Hepatic stellate cell (primary cell): ENCODE data around the gene HNRNPA2B1.
"Not testable (repeated sequence)": the region's sequence is repeated elsewhere in the genome, so short reads cannot be mapped to it uniquely, and the experiment has no call there.

ENCODE experiments used
- DNase-seq: peaks from one replicate; pipeline ENCODE4 v3.0.0; 2011; ENCODE audit warnings: low spot score

The HNRNPA2B1 gene

DNA sequence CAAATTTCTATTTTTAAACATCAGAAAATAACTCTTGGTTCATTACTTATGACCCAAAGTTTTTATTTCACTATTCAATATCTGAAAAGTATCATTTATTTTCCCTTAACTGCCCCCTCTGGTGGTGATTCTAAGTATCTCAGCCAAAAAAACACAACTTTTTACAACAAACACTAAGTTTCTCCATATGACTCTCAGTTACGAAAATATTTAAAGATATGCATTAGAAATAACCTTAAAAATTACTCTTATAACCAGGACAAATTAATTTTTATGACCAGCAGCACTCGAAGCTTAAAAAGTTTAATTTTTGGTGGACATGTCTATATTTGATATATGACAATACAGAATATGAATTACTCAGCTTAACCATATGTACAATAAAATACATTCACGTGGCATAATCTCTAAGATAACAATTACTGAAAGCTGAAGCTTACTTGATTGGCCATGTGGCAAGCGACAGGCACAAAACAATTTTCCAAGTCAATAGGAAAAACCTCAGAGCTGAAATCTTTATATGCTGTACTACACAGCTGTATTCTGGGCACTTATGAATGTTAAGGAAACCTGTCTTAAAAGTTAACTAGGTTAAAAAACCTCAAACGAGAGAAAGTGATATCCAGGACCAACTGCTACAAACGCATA lies 2.3 kb downstream of the HNRNPA2B1 start:
- no peak for DNase-seq

DNA sequence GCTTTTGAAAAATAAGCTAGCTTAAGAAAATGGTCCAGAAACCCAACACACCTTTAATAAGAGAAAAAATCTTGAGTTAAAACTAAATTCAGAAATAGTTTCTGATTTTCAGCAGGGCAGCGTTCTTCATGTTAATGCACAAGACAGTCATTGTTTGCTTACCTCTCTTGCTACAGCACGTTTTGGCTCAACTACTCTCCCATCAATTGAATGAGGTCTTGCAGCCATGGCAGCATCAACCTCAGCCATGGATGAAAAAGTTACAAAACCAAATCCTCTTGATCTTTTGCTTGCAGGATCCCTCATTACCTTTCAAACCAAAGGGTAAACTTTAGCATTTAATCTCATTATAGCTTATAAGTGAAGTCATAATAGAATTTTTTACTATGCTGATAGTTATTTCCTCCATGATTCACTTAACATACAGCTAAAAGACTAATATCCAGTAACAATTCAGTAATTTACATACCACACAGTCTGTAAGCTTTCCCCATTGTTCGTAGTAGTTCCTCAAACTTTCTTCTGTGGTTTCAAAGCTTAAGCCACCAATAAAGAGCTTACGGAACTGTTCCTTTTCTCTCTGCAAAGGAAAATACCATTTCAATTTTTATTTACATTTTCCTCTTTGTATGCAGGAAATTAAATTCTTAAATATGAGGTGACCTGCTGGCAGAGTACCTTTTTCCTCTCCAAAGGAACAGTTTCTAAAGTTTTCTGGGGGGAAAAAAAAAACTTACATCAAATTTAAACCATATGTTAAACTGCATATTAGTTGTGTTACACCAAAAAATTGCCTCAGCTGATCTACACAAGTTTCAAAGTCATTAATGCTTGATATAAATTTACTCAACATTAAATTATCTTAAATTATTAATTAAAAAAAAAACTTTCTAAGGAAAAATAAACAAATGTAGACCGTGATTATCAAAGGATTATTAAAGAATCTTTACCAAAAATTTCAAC lies 3.1 kb downstream of the HNRNPA2B1 start:
- DNase-seq, result no peak

DNA sequence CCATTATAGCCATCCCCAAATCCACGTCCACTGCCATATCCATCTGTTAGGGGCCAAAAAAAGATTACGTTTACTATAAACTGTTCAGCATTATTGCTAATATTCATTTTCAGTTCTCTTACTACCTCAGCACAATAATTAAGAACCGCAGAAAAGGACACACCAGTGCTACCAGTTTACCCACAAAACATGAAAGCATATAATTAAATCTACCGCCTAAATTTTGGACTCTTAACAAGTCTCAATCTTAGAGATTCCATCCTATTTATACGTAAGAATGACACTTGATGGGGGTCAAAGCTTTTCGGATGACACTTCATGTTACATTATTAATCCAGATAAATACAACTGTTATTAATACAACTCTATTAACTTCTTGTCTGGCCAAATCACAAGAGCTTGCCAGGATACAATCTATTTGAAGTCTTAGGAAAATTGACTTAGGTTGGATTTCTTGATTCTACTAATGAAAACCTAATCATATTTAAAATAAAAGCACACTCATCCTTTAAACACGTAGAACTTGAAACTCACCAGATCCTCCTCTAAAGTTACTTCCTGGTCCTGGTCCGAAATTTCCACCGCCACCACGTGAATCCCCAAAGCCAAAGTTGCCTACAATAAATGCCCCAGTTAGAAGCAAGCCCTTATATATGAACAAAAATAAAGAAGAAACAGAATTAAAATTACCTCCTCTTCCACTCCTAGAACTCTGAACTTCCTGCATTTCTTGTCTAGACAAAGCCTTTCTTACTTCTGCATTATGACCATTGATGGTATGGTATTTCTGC lies 4.5 kb downstream of the HNRNPA2B1 start:
- DNase-seq, result no peak

DNA sequence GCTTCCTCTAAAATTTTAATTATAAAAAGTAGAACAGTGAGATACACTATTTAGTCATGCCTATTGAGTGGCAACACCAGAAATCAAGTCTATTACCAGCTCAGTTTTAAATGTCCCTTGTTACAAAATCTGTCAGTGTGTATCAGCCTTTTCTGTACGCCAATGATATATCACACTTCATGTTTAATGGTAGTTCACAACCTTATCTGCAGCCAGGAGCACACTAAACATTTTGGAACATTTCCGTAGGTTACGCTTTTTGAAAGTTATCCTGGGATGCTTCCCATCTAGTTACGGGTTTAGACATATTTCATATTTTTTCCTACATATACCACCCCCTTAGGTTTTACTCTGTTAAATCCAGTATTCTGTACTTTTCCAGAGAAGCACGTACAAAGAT lies 5.4 kb downstream of the HNRNPA2B1 start:
- no peak for DNase-seq

DNA sequence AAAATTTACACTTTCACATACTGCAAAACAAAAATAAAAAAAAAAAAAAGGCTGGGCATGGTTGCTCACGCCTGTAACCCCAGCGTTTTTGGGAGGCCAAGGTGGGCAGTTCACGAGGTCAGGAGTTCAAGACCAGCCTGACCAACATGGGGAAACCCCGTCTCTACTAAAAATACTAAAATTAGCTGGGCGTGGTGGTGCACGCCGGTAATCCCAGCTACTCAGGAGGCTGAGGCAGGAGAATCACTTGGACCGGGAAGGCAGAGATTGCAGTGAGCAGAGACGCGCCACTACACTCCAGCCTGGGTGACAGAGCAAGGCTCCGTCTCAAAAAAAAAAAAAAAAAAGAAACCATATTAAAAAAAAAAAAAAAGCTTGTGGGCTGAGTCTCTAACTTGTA lies 5.8 kb downstream of the HNRNPA2B1 start:
- not testable (repeated sequence) for DNase-seq

DNA sequence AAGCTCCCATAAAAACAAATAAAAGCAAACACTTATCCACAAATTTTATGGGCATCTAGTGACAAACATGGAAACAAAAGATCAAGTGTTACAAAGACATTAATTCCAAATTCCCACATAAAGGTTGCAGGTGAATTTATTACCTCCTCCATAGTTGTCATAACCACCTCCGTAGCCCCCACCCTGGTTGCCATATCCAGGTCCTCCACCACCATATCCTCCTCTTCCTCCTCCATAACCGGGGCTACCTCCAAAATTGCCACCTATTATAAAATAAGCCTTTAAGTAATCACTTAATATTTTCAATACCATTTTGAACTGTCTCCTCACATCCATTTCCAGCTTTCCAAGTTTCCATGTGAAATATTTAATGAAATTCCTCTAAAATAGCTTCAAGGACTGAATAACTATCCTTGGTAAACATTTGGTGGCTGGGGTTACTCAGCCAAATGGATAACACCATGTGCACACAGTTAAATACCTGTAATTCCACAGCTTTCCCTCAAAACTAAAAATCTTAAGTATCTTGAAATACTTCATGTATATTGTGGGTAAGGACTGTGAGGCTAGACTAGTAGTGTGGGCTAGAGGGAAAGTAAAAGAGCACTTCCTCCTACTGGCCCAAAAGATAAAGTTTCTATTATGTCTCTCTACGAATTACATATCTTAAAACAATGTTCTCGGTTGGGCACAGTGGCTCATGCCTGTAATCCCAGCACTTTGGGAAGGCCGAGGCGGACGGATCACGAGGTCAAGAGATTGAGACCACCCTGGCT lies 6.9 kb downstream of the HNRNPA2B1 start:
- DNase-seq, result no peak

DNA sequence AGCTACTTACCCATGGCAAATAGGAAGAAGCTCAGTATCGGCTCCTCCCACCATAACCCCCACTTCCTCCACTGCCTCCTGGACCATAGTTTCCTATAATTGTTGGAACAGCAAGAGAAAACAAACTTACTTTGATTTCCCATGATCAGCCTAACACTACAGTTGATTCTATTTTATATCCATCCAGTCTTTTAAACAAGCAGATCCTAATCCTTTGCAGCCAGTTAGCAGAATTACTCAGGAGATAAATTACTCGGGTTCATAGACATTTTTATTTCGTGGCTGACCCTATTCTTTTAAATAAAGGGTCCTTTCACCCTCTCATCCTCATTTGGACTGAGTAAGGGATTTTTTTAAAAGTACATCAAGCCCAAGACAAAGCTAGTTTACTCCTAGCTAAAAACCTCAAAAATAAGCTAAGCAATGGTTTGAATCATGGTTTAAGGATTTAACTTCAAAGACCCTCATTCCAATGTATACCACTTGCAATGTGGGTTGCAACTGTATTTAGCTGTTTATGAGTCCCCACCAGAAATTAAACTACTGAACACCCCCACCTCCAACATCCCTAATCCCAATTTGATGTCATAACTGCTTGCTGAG lies 8.0 kb downstream of the HNRNPA2B1 start:
- no peak for DNase-seq

DNA sequence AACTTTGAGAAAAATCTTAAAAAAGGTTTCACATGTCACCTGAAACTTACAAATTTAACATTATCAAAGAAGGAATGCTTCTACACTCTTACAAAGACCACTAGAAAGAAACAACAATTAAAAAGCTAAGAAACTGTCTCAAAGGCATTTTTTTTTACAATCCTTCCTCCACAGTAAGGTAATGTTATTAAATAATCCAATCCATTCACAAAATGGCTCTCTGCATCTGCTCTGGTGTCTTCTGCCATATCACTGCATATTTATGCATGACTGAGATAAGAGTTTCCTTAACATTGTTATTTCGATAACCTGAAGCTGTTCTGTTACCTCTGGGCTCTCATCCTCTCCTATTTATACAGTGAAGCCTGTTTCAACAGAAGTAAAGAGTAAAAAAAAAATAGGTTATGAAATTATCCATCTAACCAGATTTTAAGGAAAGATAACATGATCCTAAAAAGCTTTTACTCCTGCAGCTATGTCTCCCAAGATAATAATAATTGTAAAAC lies 8.5 kb downstream of the HNRNPA2B1 start:
- no peak for DNase-seq

DNA sequence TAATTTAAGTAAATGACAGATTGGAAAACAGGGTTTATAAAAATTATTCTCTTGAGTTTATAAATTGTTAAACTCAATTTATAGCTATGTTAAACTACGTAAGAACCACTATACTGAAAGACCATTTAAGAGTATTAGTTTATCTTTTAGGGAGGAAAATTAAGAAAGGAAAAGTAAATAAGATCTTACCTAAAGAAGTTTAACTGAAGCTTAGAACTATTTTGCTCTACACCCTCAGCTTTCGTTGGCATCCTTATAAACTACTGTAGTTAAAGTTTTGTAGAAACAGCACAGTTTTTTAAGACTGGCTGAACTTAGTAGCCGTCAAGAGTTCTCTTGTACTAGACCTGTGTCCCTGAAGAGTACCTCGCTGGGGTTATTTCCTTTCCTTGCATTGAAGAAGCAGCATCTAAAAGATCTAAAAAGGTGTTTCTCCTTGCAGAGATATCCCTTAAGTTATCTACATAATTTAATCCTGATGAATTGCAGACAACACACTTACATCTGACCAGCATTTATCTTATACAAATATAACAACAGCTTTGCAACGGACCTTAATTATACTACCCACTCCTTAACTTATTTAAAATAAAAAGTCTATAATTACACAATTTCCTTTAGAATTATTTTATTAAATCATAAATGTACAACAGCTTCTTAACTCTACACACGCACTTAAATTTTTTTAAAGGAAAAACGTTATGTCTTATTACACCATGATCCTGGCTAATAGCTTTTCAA lies 9.1 kb downstream of the HNRNPA2B1 start:
- DNase-seq, result no peak

DNA sequence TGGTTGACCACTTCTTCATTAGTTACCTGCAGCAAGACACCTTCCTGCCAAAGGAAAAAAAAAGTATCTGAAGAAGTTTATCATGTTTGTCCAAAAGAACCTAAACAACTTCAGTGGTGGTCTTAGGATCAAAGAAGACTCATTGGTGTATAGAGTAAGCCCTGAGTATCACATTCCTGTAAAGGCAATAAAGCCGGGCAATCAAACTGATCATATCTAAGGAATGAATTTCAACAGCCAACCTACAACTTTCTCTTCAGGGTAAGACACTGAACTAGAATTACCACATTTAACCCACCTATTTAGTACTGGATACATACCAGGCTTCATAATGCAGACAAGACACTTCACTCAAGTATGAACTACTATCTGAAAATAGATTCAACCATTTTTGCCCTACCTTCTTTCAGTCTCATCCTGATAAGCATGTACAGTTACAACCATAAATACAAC lies 10.1 kb downstream of the HNRNPA2B1 start:
- no peak for DNase-seq

DNA sequence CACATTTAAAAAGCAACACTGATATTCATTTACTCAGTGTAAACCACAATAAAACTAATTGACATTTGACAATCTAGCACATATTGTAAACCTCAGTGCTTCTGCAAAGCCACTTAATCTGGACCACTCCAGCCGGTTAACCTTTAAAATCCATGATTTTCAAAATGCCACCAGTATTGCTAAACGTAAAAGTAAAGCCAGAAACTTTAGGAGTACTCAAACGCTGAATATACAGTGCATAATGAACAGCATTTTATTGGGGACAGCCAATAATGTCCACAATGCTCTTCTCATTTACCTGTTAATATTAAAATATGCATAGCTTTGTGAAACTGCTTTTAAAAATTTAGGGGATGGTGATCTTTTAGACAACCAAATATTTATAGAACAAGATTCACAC lies 10.8 kb downstream of the HNRNPA2B1 start:
- DNase-seq, result no peak

DNA sequence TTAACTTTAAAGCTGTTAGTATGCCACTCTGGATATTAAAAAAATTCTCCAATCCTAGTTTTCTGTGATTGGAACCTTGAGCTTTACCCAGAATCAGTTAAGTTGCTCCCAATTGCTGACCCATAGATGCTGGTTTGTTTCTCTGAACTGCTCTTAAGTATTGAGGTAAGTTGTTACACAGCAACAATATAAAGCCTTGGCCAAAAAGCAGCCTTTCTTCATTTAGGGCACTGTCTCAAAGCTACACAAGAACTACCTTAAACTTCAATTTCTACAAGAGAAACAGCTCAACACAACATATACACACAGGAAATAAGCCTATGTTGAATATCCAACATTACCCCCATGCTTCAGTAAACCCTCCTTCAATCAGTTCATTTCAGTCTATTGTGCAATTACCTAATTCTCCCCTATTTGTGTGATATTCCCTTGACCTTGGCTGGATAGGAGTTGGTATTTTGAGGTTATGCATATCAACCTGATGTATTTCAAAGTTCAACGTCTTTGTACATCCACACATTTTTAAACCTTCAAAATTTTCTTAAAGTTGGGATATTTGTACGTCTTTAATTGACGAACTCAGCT lies 11.5 kb downstream of the HNRNPA2B1 start:
- no peak for DNase-seq

DNA sequence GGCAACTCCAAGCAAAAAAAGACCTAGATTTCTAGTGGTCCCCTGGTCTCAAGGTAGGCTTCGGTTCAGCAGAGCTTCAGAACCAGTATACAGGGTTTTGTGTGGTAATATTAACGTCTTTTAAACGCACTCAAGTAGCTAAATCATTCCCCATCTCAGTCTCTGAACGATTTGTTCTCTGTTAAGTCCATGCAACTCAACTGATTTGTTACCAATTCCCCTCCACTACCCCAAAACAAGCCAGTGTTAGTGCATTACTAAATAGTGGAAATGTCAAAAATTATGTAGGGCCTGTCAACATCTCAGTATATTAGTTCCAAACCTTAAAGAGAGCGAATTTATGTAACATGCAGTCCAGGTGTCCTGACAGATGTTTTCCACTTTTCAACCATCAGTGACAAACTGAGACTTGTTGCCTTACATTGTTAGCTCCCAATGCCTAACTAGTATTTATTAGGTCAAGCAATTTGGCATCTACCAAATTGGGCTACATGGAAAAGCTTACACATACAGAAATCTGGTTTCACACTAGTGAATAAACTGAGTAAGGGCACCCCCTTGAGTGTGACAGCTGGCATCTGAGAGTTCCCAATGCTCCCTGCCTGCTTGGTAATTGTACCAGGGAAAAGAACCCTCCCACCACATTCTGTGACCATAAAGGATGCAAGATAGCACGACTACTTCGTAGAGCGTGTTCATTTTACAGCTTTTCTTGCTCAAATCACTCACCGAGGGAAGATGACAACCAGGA lies 12.2 kb downstream of the HNRNPA2B1 start:
- DNase-seq, result no peak

DNA sequence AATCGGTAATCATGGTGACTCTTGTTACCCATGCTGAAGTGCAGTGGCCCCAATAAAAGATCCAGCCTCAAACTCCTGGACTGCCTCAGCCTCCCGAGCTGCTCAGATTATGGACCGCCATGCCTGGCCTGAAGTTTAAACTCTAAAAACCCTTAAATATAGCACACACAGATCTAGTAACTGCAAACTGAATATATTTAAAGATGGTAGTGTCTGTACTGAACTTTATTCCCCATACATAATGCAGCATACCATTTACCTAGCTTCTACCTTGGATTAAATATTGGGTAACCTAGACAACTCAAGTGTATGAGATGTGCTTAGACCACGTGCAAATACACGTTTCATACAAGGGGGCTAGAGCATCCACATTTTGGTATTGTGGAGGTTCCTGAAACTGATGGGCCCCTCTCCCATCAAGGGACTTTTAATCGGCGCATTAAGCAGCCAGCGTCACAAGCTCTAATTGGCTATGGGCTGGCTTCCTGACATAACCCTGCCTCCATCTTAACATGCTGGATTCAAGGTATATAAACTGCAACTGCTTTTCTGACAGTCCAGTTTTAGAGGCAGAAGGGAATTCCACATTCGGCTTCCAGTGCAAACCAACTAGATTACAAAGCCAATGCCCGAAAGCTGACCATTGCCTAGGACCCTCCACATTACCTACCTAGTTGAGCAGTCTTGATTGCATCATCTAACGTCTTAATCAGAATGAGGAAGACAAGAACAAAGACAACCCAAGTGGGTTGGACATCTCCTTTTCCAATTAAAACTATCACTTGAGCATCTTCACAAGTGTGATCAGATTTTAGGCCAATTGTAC lies 13.0 kb downstream of the HNRNPA2B1 start:
- no peak for DNase-seq

DNA sequence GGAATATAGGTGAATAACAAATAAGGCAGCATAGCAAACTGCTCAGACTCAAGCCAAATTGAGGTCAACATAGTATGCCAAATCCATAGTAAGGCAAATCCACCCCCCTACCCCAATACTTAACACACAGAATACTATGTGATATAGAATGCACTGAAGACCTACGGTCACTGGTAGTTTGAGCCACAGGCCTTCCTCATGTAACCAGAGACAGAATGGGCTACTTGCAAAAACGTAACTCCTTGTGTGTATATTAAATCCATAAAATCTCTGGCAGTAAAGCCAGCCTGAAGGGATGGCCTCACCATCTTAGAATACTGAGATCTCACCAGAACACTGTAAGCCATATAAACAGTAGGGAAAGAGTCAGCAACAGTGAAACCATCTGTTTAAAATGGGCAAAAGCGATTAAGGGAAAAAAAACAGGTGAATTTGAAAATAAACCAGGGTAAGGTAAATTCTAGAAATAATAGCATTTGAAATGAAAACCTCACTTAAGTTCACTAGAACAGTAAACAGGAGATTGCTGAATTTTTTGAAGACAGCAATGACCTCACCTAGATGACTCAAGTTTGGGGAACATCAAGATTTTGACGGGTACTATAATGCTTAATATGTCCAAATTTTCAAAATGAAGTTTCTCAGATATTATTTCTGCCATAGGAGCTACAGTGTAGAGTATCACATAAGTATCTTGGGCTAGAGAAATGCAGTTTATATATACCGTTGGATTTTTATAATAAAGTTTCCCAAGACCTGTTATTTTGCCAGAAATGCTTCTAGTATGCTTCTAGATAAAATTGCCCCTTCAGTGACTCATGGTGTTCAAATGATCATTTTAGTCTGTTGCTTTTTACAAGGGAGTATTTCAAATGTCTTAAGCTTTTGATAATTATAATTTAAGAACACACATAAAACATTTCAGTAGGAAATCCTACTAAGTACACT lies 13.9 kb downstream of the HNRNPA2B1 start:
- no peak for DNase-seq

DNA sequence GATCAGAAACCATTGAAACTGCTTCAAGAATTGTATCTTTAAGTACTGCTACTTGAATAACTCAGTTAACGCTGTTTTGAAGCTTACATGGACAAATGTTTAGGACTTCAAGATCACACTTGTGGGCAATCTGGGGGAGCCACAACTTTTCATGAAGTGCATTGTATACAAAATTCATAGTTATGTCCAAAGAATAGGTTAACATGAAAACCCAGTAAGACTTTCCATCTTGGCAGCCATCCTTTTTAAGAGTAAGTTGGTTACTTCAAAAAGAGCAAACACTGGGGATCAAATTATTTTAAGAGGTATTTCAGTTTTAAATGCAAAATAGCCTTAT lies 14.7 kb downstream of the HNRNPA2B1 start:
- DNase-seq, result no peak

DNA sequence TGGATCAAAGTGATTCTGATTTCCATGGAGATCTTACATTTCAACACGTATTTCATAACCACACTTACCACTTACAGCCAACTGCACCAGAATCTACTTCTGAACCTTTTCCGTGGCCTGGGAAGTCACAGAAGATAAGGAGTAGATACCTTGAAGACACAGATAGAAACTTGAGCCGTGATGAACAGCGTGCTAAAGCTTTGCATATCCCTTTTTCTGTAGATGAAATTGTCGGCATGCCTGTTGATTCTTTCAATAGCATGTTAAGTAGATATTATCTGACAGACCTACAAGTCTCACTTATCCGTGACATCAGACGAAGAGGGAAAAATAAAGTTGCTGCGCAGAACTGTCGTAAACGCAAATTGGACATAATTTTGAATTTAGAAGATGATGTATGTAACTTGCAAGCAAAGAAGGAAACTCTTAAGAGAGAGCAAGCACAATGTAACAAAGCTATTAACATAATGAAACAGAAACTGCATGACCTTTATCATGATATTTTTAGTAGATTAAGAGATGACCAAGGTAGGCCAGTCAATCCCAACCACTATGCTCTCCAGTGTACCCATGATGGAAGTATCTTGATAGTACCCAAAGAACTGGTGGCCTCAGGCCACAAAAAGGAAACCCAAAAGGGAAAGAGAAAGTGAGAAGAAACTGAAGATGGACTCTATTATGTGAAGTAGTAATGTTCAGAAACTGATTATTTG lies 15.3 kb downstream of the HNRNPA2B1 start:
- DNase-seq, result no peak
